ENCODE results near the gene TMEM178B. TPM values are rescaled to one million over a fixed set of nuclear protein-coding genes. Genes with fewer than 3 reads are reported as not detected.
"Not testable (repeated sequence)": the region's sequence is repeated elsewhere in the genome, so short reads cannot be mapped to it uniquely, and the experiment has no call there.

The TMEM178B gene
- total RNA-seq, 2 donors from 2014 or later = 1.7 to 4.1 TPM

DNA sequence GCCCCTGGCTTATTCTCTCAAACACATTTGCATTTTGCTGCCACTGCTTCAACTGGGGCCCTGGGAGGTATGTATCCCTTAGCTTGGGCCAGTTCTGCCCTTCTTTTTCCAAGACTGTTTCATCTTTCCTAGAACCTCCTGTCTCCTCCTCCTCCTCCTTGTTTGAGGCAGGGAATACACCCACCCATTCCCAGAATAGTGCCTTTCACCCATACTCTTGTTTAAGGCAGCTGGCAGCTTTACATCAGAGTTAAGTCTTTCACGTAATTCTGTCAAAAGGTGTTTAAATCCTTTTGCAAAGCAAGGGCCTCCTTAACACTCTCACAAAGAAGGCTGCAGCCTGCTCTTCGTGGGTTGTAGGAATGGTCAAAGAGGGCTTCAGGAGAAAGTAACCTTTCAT is 326.5 kb downstream of the TMEM178B start:
- Histone ChIP-seq H3K36me3 (ENCODE audit: control insufficient read depth, insufficient read depth, low read length) (no peaks in the 10 kb centered on the region), H3K4me1 (ENCODE audit: control insufficient read depth, insufficient read depth, low read length) (no peaks in the 10 kb centered on the region), H3K9me3 (ENCODE audit: control insufficient read depth, low read length) (no peaks in the 10 kb centered on the region), H3K9ac (ENCODE audit: extremely low read depth, low read length, poor library complexity, severe bottlenecking) (no peak overlapping the region), H3K4me3 (ENCODE audit: low read length) (no peak overlapping the region), H3K27ac (ENCODE audit: low read depth, low read length) (no peak overlapping the region), H3K27me3 (ENCODE audit: control insufficient read depth, insufficient read depth, low read length, poor library complexity, severe bottlenecking) (no peaks in the 10 kb centered on the region)
- Mint-ChIP-seq H3K27me3 (ENCODE audit: insufficient read depth) (no peaks in the 10 kb centered on the region), H3K9me3 (no peaks in the 10 kb centered on the region), H3K27ac (no peak overlapping the region), H3K4me1 (no peaks in the 10 kb centered on the region), H3K36me3 (ENCODE audit: low read depth) (no peaks in the 10 kb centered on the region), H3K4me3 (no peak overlapping the region)
- WGBS, 2 experiments (ENCODE audit: insufficient coverage in 1 of 2, insufficient read length in 1 of 2) = 85% methylated on average over 2 of the region's 2 CpGs; no CpG with 5 or more reads in 1 of the 2 experiments
- TF ChIP-seq, protein P1, sequence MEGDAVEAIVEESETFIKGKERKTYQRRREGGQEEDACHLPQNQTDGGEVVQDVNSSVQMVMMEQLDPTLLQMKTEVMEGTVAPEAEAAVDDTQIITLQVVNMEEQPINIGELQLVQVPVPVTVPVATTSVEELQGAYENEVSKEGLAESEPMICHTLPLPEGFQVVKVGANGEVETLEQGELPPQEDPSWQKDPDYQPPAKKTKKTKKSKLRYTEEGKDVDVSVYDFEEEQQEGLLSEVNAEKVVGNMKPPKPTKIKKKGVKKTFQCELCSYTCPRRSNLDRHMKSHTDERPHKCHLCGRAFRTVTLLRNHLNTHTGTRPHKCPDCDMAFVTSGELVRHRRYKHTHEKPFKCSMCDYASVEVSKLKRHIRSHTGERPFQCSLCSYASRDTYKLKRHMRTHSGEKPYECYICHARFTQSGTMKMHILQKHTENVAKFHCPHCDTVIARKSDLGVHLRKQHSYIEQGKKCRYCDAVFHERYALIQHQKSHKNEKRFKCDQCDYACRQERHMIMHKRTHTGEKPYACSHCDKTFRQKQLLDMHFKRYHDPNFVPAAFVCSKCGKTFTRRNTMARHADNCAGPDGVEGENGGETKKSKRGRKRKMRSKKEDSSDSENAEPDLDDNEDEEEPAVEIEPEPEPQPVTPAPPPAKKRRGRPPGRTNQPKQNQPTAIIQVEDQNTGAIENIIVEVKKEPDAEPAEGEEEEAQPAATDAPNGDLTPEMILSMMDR (conservative IDR thresholded peaks at IDR 0.05) = no peak
- DNase-seq = no peak

DNA sequence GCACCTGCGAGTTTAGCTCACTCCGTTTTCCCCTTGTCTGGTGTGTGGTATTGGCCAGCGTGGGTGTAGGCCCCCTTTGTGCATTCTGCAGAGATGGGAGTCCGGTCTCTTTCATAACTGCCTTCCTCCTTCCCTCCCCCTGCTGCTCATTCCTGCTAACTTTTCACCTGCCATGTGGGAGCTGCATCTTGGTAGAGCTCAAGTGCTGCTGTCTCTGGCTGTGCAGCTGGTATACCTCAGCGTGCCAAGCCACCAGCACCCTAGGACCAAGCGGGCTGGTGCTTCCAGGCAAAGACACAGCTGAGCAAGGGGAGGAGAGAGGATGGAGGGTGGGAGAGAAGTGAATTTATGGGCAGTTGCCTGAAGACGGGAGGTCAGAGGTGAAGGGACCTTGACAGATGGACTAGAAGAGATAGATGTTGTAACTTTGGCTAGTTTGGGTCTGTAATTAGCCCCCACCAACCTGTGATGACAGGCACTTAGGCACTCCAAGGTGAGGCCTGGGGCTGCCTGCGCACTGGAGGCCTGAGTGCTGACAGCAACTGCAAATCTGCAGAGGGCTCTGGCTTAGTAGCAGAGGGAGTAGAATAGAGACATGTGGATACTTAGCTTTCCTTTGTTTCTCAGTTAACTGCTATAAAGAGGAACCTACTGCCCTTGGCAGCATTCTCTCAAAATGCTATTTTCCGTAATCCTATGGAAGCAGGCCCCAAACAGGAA is 328.6 kb downstream of the TMEM178B start:
- no peaks in the 10 kb centered on the region for H3K9me3 Mint-ChIP-seq
- no peaks in the 10 kb centered on the region for H3K36me3 Mint-ChIP-seq (ENCODE audit: low read depth)
- H3K27me3 Mint-ChIP-seq (ENCODE audit: insufficient read depth) = no peaks in the 10 kb centered on the region
- H3K4me3 ChIP-seq (ENCODE audit: low read length) = no peak overlapping the region
- TF ChIP-seq, protein P1 (conservative IDR thresholded peaks at IDR 0.05) = no peak
- no peaks in the 10 kb centered on the region for H3K4me1 ChIP-seq (ENCODE audit: control insufficient read depth, insufficient read depth, low read length)
- no peaks in the 10 kb centered on the region for H3K4me1 Mint-ChIP-seq
- no peaks in the 10 kb centered on the region for H3K36me3 ChIP-seq (ENCODE audit: control insufficient read depth, insufficient read depth, low read length)
- H3K4me3 Mint-ChIP-seq = no peak overlapping the region
- WGBS, 2 experiments (ENCODE audit: insufficient coverage in 1 of 2, insufficient read length in 1 of 2) = 86 to 91% methylated on average over 5 to 9 of the region's 9 CpGs
- no peak overlapping the region for H3K27ac ChIP-seq (ENCODE audit: low read depth, low read length)
- no peak for DNase-seq
- no peaks in the 10 kb centered on the region for H3K9me3 ChIP-seq (ENCODE audit: control insufficient read depth, low read length)
- H3K9ac ChIP-seq (ENCODE audit: extremely low read depth, low read length, poor library complexity, severe bottlenecking) = no peak overlapping the region
- no peak overlapping the region for H3K27ac Mint-ChIP-seq
- H3K27me3 ChIP-seq (ENCODE audit: control insufficient read depth, insufficient read depth, low read length, poor library complexity, severe bottlenecking) = no peaks in the 10 kb centered on the region

DNA sequence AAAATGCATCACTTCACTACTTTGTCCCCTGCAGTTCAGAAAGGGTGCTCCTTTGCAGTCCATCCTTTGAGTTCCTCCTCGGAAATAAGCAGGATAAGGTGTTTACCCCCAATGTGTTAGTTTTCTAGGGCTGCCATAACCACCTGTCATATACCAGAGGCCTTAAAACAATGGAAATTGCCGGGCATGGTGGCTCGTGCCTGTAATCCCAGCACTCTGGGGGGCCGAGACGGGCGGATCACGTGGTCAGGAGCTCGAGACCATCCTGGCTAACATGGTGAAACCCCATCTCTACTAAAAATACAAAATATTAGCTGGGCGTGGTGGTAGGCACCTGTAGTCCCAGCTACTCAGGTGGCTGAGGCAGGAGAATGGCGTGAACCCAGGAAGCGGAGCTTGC is 330.0 kb downstream of the TMEM178B start:
- not testable (repeated sequence) for H3K4me3 Mint-ChIP-seq

DNA sequence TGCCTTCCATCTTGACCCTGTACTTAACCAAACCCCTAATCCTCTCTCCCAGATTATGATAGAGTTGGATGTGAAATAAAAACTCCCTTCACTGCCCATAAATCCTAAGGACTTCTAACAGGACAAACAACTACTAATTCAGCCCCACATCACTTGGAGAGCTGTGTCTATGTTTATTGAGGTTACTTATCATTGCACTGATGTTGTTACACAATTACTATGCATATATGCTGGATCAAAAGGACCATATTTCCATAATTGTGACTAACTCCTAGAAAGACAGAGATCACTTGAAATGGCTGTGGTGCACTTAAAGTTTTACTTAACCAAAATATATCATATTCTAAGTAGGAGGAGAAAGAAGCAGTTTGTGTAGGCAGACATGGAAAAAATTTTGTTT is 332.5 kb downstream of the TMEM178B start:
- Mint-ChIP-seq H3K27ac (no peak overlapping the region), H3K4me1 (peaks cover 6% of the 10 kb centered on the region), H3K9me3 (no peaks in the 10 kb centered on the region), H3K4me3 (no peak overlapping the region), H3K27me3 (ENCODE audit: insufficient read depth) (no peaks in the 10 kb centered on the region), H3K36me3 (ENCODE audit: low read depth) (no peaks in the 10 kb centered on the region)
- no peaks in the 10 kb centered on the region for H3K27me3 ChIP-seq (ENCODE audit: control insufficient read depth, insufficient read depth, low read length, poor library complexity, severe bottlenecking)
- TF ChIP-seq, protein P1 (conservative IDR thresholded peaks at IDR 0.05) = no peak
- H3K9me3 ChIP-seq (ENCODE audit: control insufficient read depth, low read length) = no peaks in the 10 kb centered on the region
- no peak overlapping the region for H3K4me3 ChIP-seq (ENCODE audit: low read length)
- DNase-seq = no peak
- H3K9ac ChIP-seq (ENCODE audit: extremely low read depth, low read length, poor library complexity, severe bottlenecking) = no peak overlapping the region
- no peaks in the 10 kb centered on the region for H3K4me1 ChIP-seq (ENCODE audit: control insufficient read depth, insufficient read depth, low read length)
- no peaks in the 10 kb centered on the region for H3K36me3 ChIP-seq (ENCODE audit: control insufficient read depth, insufficient read depth, low read length)
- no peak overlapping the region for H3K27ac ChIP-seq (ENCODE audit: low read depth, low read length)

More for the DNA sequence above, 330.0 kb downstream of the TMEM178B start:
- H3K4me3 ChIP-seq (ENCODE audit: low read length); H3K9me3 Mint-ChIP-seq; H3K27me3 Mint-ChIP-seq (ENCODE audit: insufficient read depth); H3K27me3 ChIP-seq (ENCODE audit: control insufficient read depth, insufficient read depth, low read length, poor library complexity, severe bottlenecking); H3K36me3 Mint-ChIP-seq (ENCODE audit: low read depth); H3K27ac ChIP-seq (ENCODE audit: low read depth, low read length); H3K27ac Mint-ChIP-seq; H3K9ac ChIP-seq (ENCODE audit: extremely low read depth, low read length, poor library complexity, severe bottlenecking); H3K4me1 Mint-ChIP-seq; H3K36me3 ChIP-seq (ENCODE audit: control insufficient read depth, insufficient read depth, low read length); H3K4me1 ChIP-seq (ENCODE audit: control insufficient read depth, insufficient read depth, low read length); H3K9me3 ChIP-seq (ENCODE audit: control insufficient read depth, low read length); DNase-seq: not testable (repeated sequence)
- 70 to 92% methylated on average over 2 to 11 of the region's 11 CpGs for WGBS, 2 experiments (ENCODE audit: insufficient coverage in 1 of 2, insufficient read length in 1 of 2)
